Stimulated activated CD4-positive, alpha-beta T cell treated with anti-CD3 and anti-CD28 coated beads, Interleukin-15, amount 100 ng/mL, for 1 hour (primary cell): Measurements from ENCODE around the gene PCDHA11.
"Not testable (repeated sequence)": the region's sequence is repeated elsewhere in the genome, so short reads cannot be mapped to it uniquely, and the experiment has no call there.

Source experiments
- DNase-seq, 2 donors: peaks; one replicate each; pipeline ENCODE4 v3.0.0-alpha.2; 2020; ENCODE audit warnings: low read depth in 1 of 2, low spot score in 1 of 2

PCDHA11 gene

GRCh38 chr5:140868721-140869554, at the start of gene PCDHA11:
PCDHA11 (plus strand) TSS chr5:140868957; CDS start chr5:140869104, 147 bp downstream.
- DNase-seq: no peak

- DNase-seq: no peak
These were observed 47.1 kb upstream of the PCDHA11 start, which contains the start of gene PCDHA5 for GRCh38 chr5:140821375-140822280. PCDHA5 (plus strand) TSS chr5:140821613.

- no peak for DNase-seq
These were observed 46.5 kb upstream of the PCDHA11 start for GRCh38 chr5:140822281-140822629.

GRCh38 chr5:140822969-140823368, 45.8 kb upstream of the PCDHA11 start:
- DNase-seq: not testable (repeated sequence)

GRCh38 chr5:140823475-140823874, 45.3 kb upstream of the PCDHA11 start:
- DNase-seq: no peak

- no peak for DNase-seq
These were observed 40.9 kb upstream of the PCDHA11 start, which contains the start of gene PCDHA6 for GRCh38 chr5:140827704-140828361. PCDHA6 (plus strand) TSS chr5:140827960; CDS start chr5:140828092, 132 bp downstream.

- DNase-seq: no peak
These were observed 40.4 kb upstream of the PCDHA11 start for GRCh38 chr5:140828362-140828737.

- DNase-seq: not testable (repeated sequence)
These were observed 39.0 kb upstream of the PCDHA11 start for GRCh38 chr5:140829511-140830501.

- no peak for DNase-seq
These were observed 34.8 kb upstream of the PCDHA11 start, which contains the start of gene PCDHA7 for GRCh38 chr5:140833993-140834392. PCDHA7 (plus strand) TSS chr5:140834269; CDS start chr5:140834384, 115 bp downstream.

GRCh38 chr5:140834439-140835008, 34.2 kb upstream of the PCDHA11 start:
- not testable (repeated sequence) for DNase-seq

- DNase-seq: no peak
These were observed 32.9 kb upstream of the PCDHA11 start for GRCh38 chr5:140835622-140836510.

GRCh38 chr5:140840978-140841962, 27.5 kb upstream of the PCDHA11 start, which contains the start of gene PCDHA8:
PCDHA8 (plus strand) TSS chr5:140841187; CDS start chr5:140841322, 135 bp downstream.
- DNase-seq: no peak

GRCh38 chr5:140842798-140843733, 25.7 kb upstream of the PCDHA11 start:
- no peak for DNase-seq

GRCh38 chr5:140848139-140849102, 20.3 kb upstream of the PCDHA11 start, which contains the start of gene PCDHA9:
PCDHA9 (plus strand) TSS chr5:140848382; CDS start chr5:140848496, 114 bp downstream.
- not testable (repeated sequence) for DNase-seq
